ENCODE measurements around the gene VANGL2.

The VANGL2 gene

GRCh38 chr1:160474392-160475242 lies 74.3 kb downstream of the VANGL2 start:
- H3K4me3 ChIP-seq (ENCODE audit: control insufficient read depth, low read depth, low read length) = no peak overlapping the region
- TF ChIP-seq CTCF (conservative IDR thresholded peaks at IDR 0.05; ENCODE audit: control insufficient read depth, insufficient read depth, low read depth, low read length) = no peak
- DNase-seq (ENCODE audit: low read depth) = no peak
